SK-N-SH treated with all-trans-retinoic acid at 6 μM for 48 hours (cell line): ENCODE measurements around the gene COL5A2.

Source experiments
- ESRRG ChIP-seq: fragments of 250-450 bp; sonication (Bioruptor Pico); IDR thresholded peaks from 2 replicates; pipeline ENCODE4 v1.6.1; 2021; ENCODE audit warnings: mild to moderate bottlenecking
- ISL1 ChIP-seq: fragments of 250-450 bp; sonication (Bioruptor Pico); IDR thresholded peaks from 2 replicates; pipeline ENCODE4 v2.1.2; 2022; ENCODE audit warnings: mild to moderate bottlenecking, moderate library complexity
- OSR1 ChIP-seq: fragments of 250-450 bp; sonication (Bioruptor Pico); IDR thresholded peaks from 2 replicates; pipeline ENCODE4 v1.8.0; 2022; ENCODE audit warnings: moderate library complexity, mild to moderate bottlenecking, inconsistent platforms
- PPARA ChIP-seq: fragments of 250-450 bp; sonication (Bioruptor Pico); IDR thresholded peaks from 2 replicates; pipeline ENCODE4 v1.5.0; 2020; ENCODE audit warnings: mild to moderate bottlenecking, borderline replicate concordance
- RARB ChIP-seq: fragments of 250-450 bp; sonication (Bioruptor Pico); IDR thresholded peaks from 2 replicates; pipeline ENCODE4 v1.8.0; 2021; ENCODE audit warnings: mild to moderate bottlenecking, moderate library complexity
- ZNF70 ChIP-seq: fragments of 450-650 bp; formaldehyde crosslinking; IDR thresholded peaks from 2 replicates; pipeline ENCODE4 v1.5.0; 2020; ENCODE audit warnings: mild to moderate bottlenecking, moderate library complexity
- TF ChIP-seq, protein P1 (sequence below): fragments of 250-450 bp; sonication (Bioruptor Pico); IDR thresholded peaks from 2 replicates; pipeline ENCODE4 v1.5.1; 2021; ENCODE audit warnings: mild to moderate bottlenecking, moderate library complexity
- TF ChIP-seq, protein P2 (sequence below): fragments of 250-450 bp; sonication (Bioruptor Pico); IDR thresholded peaks from 2 replicates; pipeline ENCODE4 v1.8.0; 2020; ENCODE audit warnings: mild to moderate bottlenecking, moderate library complexity, borderline replicate concordance
- TF ChIP-seq, protein P3 (sequence below): fragments of 250-450 bp; sonication (Bioruptor Pico); IDR thresholded peaks from 2 replicates; pipeline ENCODE4 v1.5.0; 2020; ENCODE audit warnings: mild to moderate bottlenecking, moderate library complexity

DNA sequence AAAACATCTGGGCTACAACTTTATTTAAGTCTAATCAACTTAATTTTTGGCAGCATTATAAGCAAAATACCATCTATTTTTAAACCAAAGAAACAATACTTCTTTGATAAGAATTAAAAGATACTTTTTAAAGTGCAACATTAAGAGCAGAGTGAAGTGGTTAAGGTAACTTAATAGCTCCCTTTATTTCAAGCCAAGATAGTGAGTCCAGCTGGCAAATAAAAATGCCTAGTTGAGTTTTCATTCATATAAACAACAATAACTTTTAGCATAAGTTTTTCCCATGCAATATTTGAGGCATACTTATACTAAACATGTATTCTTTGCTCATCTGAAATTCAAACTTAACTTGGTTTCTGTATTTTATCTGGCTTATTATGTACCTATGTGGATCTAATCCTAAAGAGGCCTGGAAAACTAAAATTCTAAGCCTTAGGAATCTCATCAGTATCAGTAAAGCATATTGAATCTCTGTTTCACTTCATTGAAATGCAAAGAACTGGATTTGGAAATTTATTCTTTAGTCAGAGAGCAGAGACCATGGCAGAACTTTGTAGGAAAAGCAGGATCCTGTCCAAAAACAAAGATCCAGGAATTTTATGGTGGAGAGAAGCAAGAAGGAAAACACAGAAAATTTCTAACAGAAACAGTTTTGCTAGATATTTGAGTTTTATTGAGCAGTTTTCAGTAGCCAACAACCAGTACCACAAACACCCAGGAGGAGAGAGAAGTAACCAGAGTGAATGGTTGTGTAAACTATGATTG lies 109.5 kb downstream of the COL5A2 start:
- TF ChIP-seq RARB (CRISPR knock-in tag) (no peak), OSR1 (CRISPR knock-in tag) (no peak), ISL1 (CRISPR knock-in tag) (no peak), ZNF70 (CRISPR knock-in tag) (no peak), PPARA (CRISPR knock-in tag) (no peak), ESRRG (CRISPR knock-in tag) (no peak)
- TF ChIP-seq, protein P1, sequence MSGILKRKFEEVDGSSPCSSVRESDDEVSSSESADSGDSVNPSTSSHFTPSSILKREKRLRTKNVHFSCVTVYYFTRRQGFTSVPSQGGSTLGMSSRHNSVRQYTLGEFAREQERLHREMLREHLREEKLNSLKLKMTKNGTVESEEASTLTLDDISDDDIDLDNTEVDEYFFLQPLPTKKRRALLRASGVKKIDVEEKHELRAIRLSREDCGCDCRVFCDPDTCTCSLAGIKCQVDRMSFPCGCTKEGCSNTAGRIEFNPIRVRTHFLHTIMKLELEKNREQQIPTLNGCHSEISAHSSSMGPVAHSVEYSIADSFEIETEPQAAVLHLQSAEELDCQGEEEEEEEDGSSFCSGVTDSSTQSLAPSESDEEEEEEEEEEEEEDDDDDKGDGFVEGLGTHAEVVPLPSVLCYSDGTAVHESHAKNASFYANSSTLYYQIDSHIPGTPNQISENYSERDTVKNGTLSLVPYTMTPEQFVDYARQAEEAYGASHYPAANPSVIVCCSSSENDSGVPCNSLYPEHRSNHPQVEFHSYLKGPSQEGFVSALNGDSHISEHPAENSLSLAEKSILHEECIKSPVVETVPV (CRISPR knock-in tag) = no peak
- TF ChIP-seq, protein P2, sequence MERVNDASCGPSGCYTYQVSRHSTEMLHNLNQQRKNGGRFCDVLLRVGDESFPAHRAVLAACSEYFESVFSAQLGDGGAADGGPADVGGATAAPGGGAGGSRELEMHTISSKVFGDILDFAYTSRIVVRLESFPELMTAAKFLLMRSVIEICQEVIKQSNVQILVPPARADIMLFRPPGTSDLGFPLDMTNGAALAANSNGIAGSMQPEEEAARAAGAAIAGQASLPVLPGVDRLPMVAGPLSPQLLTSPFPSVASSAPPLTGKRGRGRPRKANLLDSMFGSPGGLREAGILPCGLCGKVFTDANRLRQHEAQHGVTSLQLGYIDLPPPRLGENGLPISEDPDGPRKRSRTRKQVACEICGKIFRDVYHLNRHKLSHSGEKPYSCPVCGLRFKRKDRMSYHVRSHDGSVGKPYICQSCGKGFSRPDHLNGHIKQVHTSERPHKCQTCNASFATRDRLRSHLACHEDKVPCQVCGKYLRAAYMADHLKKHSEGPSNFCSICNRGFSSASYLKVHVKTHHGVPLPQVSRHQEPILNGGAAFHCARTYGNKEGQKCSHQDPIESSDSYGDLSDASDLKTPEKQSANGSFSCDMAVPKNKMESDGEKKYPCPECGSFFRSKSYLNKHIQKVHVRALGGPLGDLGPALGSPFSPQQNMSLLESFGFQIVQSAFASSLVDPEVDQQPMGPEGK (CRISPR knock-in tag) = no peak
- TF ChIP-seq, protein P3, sequence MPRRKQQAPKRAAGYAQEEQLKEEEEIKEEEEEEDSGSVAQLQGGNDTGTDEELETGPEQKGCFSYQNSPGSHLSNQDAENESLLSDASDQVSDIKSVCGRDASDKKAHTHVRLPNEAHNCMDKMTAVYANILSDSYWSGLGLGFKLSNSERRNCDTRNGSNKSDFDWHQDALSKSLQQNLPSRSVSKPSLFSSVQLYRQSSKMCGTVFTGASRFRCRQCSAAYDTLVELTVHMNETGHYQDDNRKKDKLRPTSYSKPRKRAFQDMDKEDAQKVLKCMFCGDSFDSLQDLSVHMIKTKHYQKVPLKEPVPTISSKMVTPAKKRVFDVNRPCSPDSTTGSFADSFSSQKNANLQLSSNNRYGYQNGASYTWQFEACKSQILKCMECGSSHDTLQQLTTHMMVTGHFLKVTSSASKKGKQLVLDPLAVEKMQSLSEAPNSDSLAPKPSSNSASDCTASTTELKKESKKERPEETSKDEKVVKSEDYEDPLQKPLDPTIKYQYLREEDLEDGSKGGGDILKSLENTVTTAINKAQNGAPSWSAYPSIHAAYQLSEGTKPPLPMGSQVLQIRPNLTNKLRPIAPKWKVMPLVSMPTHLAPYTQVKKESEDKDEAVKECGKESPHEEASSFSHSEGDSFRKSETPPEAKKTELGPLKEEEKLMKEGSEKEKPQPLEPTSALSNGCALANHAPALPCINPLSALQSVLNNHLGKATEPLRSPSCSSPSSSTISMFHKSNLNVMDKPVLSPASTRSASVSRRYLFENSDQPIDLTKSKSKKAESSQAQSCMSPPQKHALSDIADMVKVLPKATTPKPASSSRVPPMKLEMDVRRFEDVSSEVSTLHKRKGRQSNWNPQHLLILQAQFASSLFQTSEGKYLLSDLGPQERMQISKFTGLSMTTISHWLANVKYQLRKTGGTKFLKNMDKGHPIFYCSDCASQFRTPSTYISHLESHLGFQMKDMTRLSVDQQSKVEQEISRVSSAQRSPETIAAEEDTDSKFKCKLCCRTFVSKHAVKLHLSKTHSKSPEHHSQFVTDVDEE = no peak
